Uterus (tissue), 4 donors: Measurements from ENCODE around the gene PAPPA2. TPM values are rescaled to one million over a fixed set of nuclear protein-coding genes. Genes with fewer than 3 reads are reported as not detected.

Experiments
- DNase-seq, 2 donors: peaks; one replicate each; pipeline ENCODE4 v3.0.0-alpha.2; 2019 to 2020
- H3K27ac ChIP-seq, 2 donors: fragments of 200-600 bp; sonication (generic); 1 replicate in 1 of 2; 2 replicates in 1 of 2; pipeline ENCODE4 v1.5.1; 2016 to 2018
- H3K27me3 ChIP-seq, 2 donors: fragments of 200-600 bp; sonication (generic); one replicate each; pipeline ENCODE4 v1.5.1; 2018 to 2019; ENCODE audit warnings: control low read depth in 1 of 2
- H3K36me3 ChIP-seq, 2 donors: fragments of 200-600 bp; sonication (generic); one replicate each; pipeline ENCODE4 v1.5.1; 2019; ENCODE audit warnings: control low read depth in 1 of 2
- H3K4me1 ChIP-seq, 2 donors: fragments of 200-600 bp; sonication (generic); one replicate each; pipeline ENCODE4 v1.5.1; 2018 to 2019; ENCODE audit warnings: control low read depth in 1 of 2
- H3K4me3 ChIP-seq, 2 donors: fragments of 200-600 bp; sonication (generic); 1 replicate in 1 of 2; 2 replicates in 1 of 2; pipeline ENCODE4 v1.5.1; 2018 to 2019; ENCODE audit warnings: mild to moderate bottlenecking in 1 of 2
- H3K9me3 ChIP-seq, 2 donors: fragments of 200-600 bp; sonication (generic); one replicate each; pipeline ENCODE4 v1.5.1; 2019; ENCODE audit warnings: control low read depth in 1 of 2
- POLR2A ChIP-seq, 2 donors: fragments of 450-650 bp; IDR thresholded peaks; one replicate each; pipeline ENCODE4 v1.6.1; 2016; ENCODE audit warnings: antibody characterized with exemption in 2 of 2, mild to moderate bottlenecking in 1 of 2, moderate library complexity in 1 of 2
- intact Hi-C: fragments of 100-400 bp; cut with DNase I; formaldehyde crosslinking; loops from one replicate; pipeline ENCODE4 v1.15.1; 2023; ENCODE audit warnings: low total_unique reads
- total RNA-seq, 4 donors: library from RNA; depleted of rRNA in 3 of 4; stranded (reverse); fragments of >200 nt in 3 of 4; gene quantifications; one replicate each; pipeline versions ENCODE4 v1.1.0 to v1.2.4, GENCODE V29; 2014 to 2023
- TF ChIP-seq, protein P1 (sequence below), 4 experiments: fragments of 200-600 bp in 2 of 4; fragments of 450-650 bp in 2 of 4; sonication (generic) in 2 of 4; IDR thresholded peaks; one replicate each; pipeline ENCODE4 v1.5.1; 2016 to 2019; ENCODE audit warnings: antibody characterized with exemption in 4 of 4, mild to moderate bottlenecking in 2 of 4, moderate library complexity in 1 of 4
- donor health status: DM: yes; HTN: yes; CAD: no.

PAPPA2 gene
- total RNA-seq, 4 donors from 2014 or later, result 0.51 to 4.0 (median 0.73) TPM; not detected in 1

DNA sequence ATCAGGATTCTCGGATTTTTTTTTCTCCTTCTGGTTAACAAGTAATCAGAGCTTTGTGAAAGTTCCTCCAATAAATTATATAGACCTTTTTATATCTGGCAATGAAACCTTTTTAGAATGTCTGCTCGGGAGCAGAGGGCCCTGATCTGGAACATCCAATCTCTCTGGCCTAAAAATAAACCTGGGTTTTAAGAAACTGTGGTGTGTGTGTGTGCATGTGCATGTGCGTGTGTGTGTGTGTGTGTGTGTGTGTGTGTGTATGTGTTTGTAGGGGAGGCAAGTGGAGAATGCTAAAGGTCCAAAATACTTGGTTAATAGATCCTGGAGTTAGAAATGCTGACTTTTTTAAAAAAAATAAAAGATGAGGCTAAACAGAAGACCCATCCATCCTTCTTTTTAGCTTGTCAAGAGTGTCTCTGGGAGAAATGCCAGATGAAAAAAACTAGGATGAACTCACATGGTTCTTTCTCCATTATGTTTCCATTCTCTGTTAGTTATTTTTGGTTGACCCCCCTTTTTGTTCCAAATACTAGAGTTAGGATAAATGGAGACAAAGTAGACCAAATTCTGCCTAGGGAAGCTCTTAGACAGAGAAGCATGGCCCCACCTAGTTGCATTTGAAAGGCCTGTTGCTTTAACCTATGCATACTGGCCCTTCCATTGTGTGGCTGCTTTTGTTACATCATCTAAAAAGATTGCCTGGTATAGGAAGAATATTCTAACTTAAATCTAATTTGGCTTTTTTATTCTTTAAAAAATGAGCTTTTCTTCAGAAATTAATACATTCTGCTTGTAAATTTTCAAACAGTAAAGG lies 175.9 kb downstream of the PAPPA2 start:
- Histone ChIP-seq H3K9me3 (no peaks in the 10 kb centered on the region), H3K4me1 (no peaks in the 10 kb centered on the region), H3K4me3 (no peak overlapping the region), H3K27me3 (no peaks in the 10 kb centered on the region), H3K27ac (peak overlapping the region; percentile 49 to 54), H3K36me3 (no peaks in the 10 kb centered on the region)
- intact Hi-C loops, result no loop called here
- TF ChIP-seq, protein P1, sequence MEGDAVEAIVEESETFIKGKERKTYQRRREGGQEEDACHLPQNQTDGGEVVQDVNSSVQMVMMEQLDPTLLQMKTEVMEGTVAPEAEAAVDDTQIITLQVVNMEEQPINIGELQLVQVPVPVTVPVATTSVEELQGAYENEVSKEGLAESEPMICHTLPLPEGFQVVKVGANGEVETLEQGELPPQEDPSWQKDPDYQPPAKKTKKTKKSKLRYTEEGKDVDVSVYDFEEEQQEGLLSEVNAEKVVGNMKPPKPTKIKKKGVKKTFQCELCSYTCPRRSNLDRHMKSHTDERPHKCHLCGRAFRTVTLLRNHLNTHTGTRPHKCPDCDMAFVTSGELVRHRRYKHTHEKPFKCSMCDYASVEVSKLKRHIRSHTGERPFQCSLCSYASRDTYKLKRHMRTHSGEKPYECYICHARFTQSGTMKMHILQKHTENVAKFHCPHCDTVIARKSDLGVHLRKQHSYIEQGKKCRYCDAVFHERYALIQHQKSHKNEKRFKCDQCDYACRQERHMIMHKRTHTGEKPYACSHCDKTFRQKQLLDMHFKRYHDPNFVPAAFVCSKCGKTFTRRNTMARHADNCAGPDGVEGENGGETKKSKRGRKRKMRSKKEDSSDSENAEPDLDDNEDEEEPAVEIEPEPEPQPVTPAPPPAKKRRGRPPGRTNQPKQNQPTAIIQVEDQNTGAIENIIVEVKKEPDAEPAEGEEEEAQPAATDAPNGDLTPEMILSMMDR (IDR thresholded peaks at IDR 0.05), result no peak
- no peak for TF ChIP-seq POLR2A (IDR thresholded peaks at IDR 0.05)
- peak; percentile 50 to 51 for DNase-seq

DNA sequence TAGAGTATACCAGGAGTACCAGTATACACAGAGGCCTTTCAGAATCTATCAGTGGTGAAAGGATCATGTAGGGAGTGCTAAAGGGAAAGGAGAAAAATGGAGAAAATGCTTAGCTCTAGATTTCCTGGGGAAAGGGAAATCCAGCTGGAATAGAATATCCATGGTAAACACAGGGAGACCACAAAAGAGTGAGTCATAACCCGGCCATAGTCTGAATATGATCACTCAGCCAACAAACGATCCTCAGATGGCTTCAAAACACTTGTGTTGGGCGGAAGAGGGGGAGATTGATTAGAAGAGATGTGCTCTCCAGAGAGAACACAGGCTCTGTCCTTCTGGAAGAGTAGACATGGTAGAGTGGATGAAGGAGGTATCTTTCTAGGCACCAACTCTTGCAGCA lies 180.6 kb downstream of the PAPPA2 start:
- intact Hi-C loops, result no loop called here
- no peaks in the 10 kb centered on the region for H3K9me3 ChIP-seq
- no peak for TF ChIP-seq POLR2A (IDR thresholded peaks at IDR 0.05)
- TF ChIP-seq, protein P1 (IDR thresholded peaks at IDR 0.05), result no peak

DNA sequence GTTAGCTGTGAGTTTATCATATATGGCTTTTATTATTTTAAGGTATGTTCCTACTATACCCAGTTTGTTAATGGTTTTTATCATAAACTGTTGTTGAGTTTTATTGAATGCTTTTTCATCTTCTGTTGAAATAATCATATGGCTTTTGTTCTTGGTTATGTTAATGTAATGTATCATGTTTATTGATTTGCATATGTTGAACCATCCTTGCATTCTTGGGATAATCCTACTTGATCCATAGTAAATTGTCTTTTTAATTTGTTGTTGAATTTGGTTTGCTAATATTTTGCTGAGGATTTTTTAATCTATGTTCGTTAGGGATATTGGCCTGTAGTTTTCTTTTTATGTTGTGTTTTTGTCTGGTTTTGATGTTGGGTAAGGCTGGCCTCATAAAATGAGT lies 185.6 kb downstream of the PAPPA2 start:
- H3K9me3 ChIP-seq, result peaks cover 0 to 14% of the 10 kb centered on the region in 2 donors
- no peak overlapping the region for H3K4me3 ChIP-seq
- no peaks in the 10 kb centered on the region for H3K36me3 ChIP-seq
- TF ChIP-seq POLR2A (IDR thresholded peaks at IDR 0.05), result no peak
- TF ChIP-seq, protein P1 (IDR thresholded peaks at IDR 0.05), result no peak
- no peaks in the 10 kb centered on the region for H3K27me3 ChIP-seq
- intact Hi-C loops, result no loop called here
- H3K4me1 ChIP-seq, result no peaks in the 10 kb centered on the region
- no peak overlapping the region for H3K27ac ChIP-seq
- no peak for DNase-seq

More for the DNA sequence above, 180.6 kb downstream of the PAPPA2 start:
- Histone ChIP-seq H3K4me3 (no peak overlapping the region), H3K27me3 (no peaks in the 10 kb centered on the region), H3K4me1 (no peaks in the 10 kb centered on the region), H3K27ac (no peak overlapping the region), H3K36me3 (no peaks in the 10 kb centered on the region)
- DNase-seq, result no peak

DNA sequence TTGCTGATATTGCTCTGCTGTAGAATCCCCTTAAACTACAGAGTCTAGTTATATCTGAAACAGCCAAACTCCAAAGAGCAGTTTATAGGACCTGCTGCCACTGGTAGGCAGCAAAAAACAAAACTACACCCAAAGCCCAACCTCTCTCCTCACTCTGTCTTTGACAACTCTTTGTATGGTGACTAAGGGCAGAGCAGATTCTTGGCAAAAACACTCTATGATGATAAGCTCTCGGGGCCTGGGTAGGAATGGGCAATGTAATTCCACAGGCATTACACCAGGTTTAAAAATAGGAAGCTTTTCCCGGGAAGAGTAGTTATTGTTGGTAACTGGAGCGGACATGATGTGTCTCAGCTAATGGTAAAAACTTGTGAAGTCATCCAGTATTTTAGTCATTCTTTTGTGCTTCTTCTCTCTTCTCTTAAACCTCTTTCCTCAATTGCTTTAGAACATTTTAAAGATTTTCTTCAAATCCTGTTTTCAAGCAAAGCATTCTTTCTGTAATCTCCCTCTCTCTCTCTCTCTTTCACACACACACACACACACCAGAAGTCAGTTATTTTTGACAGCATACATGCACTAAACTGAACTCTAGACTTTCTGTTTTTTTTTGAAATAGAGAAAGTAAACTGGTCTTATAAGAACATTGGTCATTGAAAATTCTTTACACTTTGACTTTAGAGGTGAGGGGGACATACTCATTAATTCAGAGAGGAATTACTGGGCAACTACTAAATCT lies 193.5 kb downstream of the PAPPA2 start:
- peaks cover 0 to 7% of the 10 kb centered on the region in 2 donors for H3K9me3 ChIP-seq
- H3K4me1 ChIP-seq, result peaks cover 0 to 6% of the 10 kb centered on the region in 2 donors
- peak; percentile 12 to 25 for DNase-seq
- no peaks in the 10 kb centered on the region for H3K27me3 ChIP-seq
- no peaks in the 10 kb centered on the region for H3K36me3 ChIP-seq
- no peak overlapping the region for H3K4me3 ChIP-seq
- peak overlapping the region; percentile 68 to 79 for H3K27ac ChIP-seq
- no peak for TF ChIP-seq POLR2A (IDR thresholded peaks at IDR 0.05)
- TF ChIP-seq, protein P1 (IDR thresholded peaks at IDR 0.05), result no peak
- intact Hi-C loops, result no loop called here

DNA sequence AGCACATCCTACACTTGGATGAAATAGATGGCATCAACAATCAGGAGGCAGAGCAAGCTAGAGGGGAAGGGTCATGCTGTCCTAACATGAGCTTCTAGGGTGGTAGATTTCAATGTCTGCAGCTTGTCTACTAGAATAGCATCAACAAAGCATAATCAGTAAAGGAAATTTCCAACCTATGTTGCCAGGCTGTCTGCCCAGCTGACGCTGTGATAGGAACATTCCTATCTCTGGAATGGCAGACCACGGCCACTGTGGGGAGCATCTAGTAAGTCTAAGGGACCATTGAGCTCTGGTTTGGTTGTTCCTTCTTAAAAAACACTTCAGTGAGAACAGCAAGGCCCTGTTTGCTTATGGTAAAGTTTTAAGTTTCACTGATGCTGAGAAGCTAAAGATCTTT lies 206.8 kb downstream of the PAPPA2 start:
- Histone ChIP-seq H3K4me3 (no peak overlapping the region), H3K4me1 (no peaks in the 10 kb centered on the region), H3K27ac (no peak overlapping the region), H3K27me3 (no peaks in the 10 kb centered on the region), H3K36me3 (no peaks in the 10 kb centered on the region), H3K9me3 (no peaks in the 10 kb centered on the region)
- TF ChIP-seq, protein P1 (IDR thresholded peaks at IDR 0.05), result no peak
- no peak for TF ChIP-seq POLR2A (IDR thresholded peaks at IDR 0.05)
- DNase-seq, result no peak
- intact Hi-C loops, result no loop called here
